BE2C (cell line): ENCODE measurements around the gene ZNF804B.

Source experiments
- DNase-seq: peaks from one replicate; pipeline ENCODE4 v3.0.0-alpha.2; 2020
- H3K27me3 ChIP-seq: fragments of 250-450 bp; sonication (Bioruptor Pico); 2 replicates; pipeline ENCODE4 v1.5.1; 2020; ENCODE audit warnings: mild to moderate bottlenecking
- H3K36me3 ChIP-seq: fragments of 250-450 bp; sonication (Bioruptor Pico); 2 replicates; pipeline ENCODE4 v1.5.1; 2020; ENCODE audit warnings: mild to moderate bottlenecking
- H3K4me1 ChIP-seq: fragments of 250-450 bp; sonication (Bioruptor Pico); 2 replicates; pipeline ENCODE4 v1.5.1; 2020
- H3K4me3 ChIP-seq: 2 replicates; pipeline ENCODE4 v1.5.1; 2011; ENCODE audit warnings: low read depth, low read length
- H3K9me3 ChIP-seq: fragments of 250-450 bp; sonication (Bioruptor Pico); 2 replicates; pipeline ENCODE4 v1.5.1; 2020
- TF ChIP-seq, protein P1 (sequence below): IDR thresholded peaks from 2 replicates; pipeline ENCODE4 v1.5.1; 2012; ENCODE audit warnings: mild to moderate bottlenecking, low read depth, low read length

The ZNF804B gene

DNA sequence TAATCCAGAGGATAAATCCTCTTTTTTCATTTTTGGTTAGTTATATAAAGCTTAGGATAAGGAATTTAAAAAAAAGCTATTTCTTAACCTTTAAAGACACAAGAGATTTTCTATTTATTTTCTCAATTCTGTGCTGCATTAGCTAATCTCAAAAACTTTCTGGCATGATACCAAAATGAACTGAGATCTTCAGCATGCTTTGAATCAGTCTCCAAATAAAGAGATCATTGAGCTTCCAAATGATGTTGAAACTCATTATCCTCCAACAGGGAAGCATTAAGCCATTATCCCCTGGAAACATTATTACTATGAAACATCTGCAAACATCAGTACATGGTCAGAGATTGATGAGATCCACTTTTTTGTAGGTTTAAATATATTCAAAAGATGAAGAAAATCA, 386.3 kb downstream of the ZNF804B start:
- TF ChIP-seq, protein P1, sequence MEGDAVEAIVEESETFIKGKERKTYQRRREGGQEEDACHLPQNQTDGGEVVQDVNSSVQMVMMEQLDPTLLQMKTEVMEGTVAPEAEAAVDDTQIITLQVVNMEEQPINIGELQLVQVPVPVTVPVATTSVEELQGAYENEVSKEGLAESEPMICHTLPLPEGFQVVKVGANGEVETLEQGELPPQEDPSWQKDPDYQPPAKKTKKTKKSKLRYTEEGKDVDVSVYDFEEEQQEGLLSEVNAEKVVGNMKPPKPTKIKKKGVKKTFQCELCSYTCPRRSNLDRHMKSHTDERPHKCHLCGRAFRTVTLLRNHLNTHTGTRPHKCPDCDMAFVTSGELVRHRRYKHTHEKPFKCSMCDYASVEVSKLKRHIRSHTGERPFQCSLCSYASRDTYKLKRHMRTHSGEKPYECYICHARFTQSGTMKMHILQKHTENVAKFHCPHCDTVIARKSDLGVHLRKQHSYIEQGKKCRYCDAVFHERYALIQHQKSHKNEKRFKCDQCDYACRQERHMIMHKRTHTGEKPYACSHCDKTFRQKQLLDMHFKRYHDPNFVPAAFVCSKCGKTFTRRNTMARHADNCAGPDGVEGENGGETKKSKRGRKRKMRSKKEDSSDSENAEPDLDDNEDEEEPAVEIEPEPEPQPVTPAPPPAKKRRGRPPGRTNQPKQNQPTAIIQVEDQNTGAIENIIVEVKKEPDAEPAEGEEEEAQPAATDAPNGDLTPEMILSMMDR = no peak
- H3K4me1 ChIP-seq = no peaks in the 10 kb centered on the region
- no peaks in the 10 kb centered on the region for H3K27me3 ChIP-seq
- H3K9me3 ChIP-seq = no peaks in the 10 kb centered on the region
- H3K4me3 ChIP-seq = no peak overlapping the region
- no peak for DNase-seq
- H3K36me3 ChIP-seq = no peaks in the 10 kb centered on the region

DNA sequence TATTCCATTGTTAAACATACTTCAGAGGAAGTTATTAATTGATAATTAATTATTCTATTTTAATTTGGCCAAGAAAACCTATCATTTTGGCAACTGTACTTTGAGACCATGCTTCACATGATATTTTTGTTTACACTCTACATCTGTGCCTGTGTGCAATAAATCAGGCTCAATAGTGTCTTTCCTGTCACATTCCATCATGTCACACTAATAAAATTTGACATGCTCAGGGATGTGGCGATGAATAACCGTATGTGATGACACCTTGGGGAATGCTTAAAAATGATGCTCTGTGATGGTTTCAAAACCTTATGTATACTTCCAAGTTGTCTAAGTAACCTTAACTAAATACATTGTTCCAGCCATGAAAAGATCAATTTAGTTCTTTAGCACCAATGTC, 400.6 kb downstream of the ZNF804B start:
- no peak for DNase-seq
- Histone ChIP-seq H3K27me3 (no peaks in the 10 kb centered on the region), H3K4me1 (no peaks in the 10 kb centered on the region), H3K4me3 (no peak overlapping the region), H3K36me3 (no peaks in the 10 kb centered on the region), H3K9me3 (no peaks in the 10 kb centered on the region)
- TF ChIP-seq, protein P1 = no peak

DNA sequence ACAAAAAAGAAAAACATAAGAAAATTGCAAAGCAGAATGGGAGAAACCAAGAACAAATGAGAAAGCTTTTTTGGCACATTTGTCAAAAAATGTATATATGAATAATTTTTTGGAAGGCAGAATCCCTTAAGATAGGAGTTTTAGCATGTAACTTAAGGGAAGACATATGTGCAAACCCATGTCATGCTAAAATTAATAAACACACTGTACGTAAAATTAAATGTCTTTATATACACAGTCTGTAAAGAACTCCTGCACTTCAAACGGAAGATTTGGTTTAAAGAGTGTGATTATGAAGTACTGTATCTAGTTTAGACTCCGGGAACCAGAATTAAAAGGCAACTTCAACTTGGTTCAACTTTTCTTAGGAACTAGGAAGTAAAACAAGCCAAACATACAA, 405.9 kb downstream of the ZNF804B start:
- H3K4me1 ChIP-seq = no peaks in the 10 kb centered on the region
- TF ChIP-seq, protein P1 = no peak
- no peaks in the 10 kb centered on the region for H3K27me3 ChIP-seq
- no peak overlapping the region for H3K4me3 ChIP-seq
- no peaks in the 10 kb centered on the region for H3K9me3 ChIP-seq
- DNase-seq = no peak
- no peaks in the 10 kb centered on the region for H3K36me3 ChIP-seq

DNA sequence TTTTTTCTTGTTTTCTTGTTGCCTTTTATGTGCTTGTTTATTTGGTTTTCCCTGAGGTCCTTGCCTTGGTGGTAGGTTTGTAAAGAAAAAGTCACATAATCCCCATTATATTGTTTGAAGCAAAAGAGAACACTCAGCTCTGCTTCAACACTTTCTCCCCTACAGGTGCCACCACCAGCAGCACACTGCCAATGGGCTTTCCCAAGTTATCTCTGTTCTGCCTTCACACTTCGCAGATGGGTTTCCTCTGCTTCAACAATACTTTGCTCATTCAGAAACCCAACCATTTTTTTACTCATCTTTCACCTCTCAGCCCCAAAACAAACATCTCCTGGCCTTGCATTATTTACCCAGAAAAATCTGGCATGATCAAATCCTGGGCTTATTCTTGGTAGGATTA, 411.1 kb downstream of the ZNF804B start:
- no peak overlapping the region for H3K4me3 ChIP-seq
- TF ChIP-seq, protein P1 = no peak

DNA sequence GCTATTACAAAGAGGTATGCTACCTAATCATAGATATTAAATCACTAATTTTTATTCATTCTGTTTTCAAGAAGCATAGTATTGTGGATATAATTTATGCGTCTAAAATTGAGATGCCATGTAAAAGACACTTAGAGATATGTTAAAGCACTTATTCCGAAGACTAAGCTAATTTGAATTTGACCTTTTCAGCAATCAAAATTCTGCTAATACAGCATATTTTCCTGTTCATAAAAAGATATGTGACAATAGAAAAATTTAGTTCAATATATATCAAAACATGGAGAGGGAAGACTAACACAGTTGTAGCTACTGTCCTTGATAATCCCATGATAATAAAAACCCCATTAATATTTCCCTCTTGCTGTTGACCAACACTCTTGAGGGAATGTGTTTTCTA, 422.6 kb downstream of the ZNF804B start:
- no peak for DNase-seq
- H3K36me3 ChIP-seq = no peaks in the 10 kb centered on the region
- TF ChIP-seq, protein P1 = no peak
- no peaks in the 10 kb centered on the region for H3K27me3 ChIP-seq
- H3K4me3 ChIP-seq = no peak overlapping the region
- H3K4me1 ChIP-seq = no peaks in the 10 kb centered on the region
- H3K9me3 ChIP-seq = no peaks in the 10 kb centered on the region

More for the DNA sequence above, 411.1 kb downstream of the ZNF804B start:
- Histone ChIP-seq H3K36me3 (no peaks in the 10 kb centered on the region), H3K4me1 (no peaks in the 10 kb centered on the region), H3K27me3 (no peaks in the 10 kb centered on the region), H3K9me3 (no peaks in the 10 kb centered on the region)
- DNase-seq = no peak

DNA sequence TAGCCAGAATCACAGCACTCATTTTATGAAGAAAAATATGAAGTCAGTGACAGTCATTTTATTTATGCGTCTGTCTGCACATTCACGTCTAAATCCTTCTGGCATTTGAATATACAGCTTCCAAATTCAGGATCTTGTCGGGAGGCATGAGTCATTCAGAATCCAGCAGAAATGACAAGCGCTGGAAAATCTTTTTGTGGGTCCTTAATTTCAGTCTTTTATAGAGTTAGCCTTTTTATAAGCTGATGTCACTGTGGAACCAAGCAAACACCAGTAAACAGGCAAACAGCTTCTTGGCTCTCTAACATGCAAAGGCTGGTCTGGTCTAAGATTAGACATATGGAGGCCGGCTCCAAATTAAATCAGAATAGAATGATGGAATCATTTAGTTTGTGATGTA, 424.2 kb downstream of the ZNF804B start:
- DNase-seq = no peak
- Histone ChIP-seq H3K4me1 (no peaks in the 10 kb centered on the region), H3K4me3 (no peak overlapping the region), H3K27me3 (no peaks in the 10 kb centered on the region), H3K36me3 (no peaks in the 10 kb centered on the region), H3K9me3 (no peaks in the 10 kb centered on the region)
- TF ChIP-seq, protein P1 = no peak
